ENCODE results near the gene FBXO48. TPM values are rescaled to one million over a fixed set of nuclear protein-coding genes. Genes with fewer than 3 reads are reported as not detected.

Gene FBXO48
- total RNA-seq, 1 donor = 0.72 TPM

DNA sequence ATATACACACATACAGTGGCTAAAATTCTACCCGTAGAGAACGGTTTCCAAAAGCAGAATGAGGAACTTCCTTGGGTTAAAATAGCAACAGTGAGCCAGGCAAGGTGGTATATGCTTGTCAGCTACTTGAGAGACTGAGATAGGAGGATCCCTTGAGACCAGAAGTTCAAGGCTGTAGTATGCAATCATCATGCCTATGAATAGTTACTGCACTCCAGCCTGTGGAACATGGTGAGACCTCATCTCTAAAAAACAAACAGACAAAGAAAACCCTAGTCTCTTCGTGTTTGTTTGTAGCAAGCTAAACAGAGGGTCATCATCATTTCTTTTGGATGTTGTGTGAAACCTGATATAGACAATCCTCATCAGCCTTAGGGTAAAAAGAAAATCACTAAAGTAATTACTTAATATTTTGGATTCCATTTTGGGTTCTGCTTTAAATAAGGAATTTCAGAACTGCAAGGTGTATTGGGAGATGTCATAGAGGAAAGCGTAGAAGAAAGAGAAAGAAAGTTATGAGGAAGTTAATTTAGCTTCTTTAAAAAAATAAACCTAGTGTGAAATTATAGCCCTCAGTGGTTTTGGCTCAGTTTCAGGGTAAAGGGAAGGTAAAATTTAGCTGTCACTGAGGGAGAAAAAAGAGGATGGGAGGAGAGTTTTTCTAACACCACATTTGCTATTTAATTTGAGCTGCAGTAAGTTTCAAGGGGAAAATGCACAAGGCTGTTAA, 55.5 kb downstream of the FBXO48 start:
- TF ChIP-seq, protein P1, sequence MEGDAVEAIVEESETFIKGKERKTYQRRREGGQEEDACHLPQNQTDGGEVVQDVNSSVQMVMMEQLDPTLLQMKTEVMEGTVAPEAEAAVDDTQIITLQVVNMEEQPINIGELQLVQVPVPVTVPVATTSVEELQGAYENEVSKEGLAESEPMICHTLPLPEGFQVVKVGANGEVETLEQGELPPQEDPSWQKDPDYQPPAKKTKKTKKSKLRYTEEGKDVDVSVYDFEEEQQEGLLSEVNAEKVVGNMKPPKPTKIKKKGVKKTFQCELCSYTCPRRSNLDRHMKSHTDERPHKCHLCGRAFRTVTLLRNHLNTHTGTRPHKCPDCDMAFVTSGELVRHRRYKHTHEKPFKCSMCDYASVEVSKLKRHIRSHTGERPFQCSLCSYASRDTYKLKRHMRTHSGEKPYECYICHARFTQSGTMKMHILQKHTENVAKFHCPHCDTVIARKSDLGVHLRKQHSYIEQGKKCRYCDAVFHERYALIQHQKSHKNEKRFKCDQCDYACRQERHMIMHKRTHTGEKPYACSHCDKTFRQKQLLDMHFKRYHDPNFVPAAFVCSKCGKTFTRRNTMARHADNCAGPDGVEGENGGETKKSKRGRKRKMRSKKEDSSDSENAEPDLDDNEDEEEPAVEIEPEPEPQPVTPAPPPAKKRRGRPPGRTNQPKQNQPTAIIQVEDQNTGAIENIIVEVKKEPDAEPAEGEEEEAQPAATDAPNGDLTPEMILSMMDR (IDR thresholded peaks at IDR 0.05; ENCODE audit: extremely low read depth, low read depth, low read length) = no peak
- Histone ChIP-seq H3K27ac (ENCODE audit: low read depth, low read length) (no peak overlapping the region), H3K36me3 (ENCODE audit: insufficient read depth, low read length) (no peaks in the 10 kb centered on the region), H3K27me3 (ENCODE audit: insufficient read depth, low read length) (no peaks in the 10 kb centered on the region), H3K79me2 (ENCODE audit: insufficient read depth, low read length) (no peaks in the 10 kb centered on the region), H3K4me1 (ENCODE audit: insufficient read depth, low read length) (no peaks in the 10 kb centered on the region), H2AFZ (ENCODE audit: low read length) (no peak overlapping the region), H3K4me2 (ENCODE audit: insufficient read depth, low read length) (no peak overlapping the region), H3K4me3 (ENCODE audit: insufficient read depth, low read length) (no peak overlapping the region), H3K9me3 (ENCODE audit: low read depth, low read length) (no peaks in the 10 kb centered on the region), H4K20me1 (ENCODE audit: insufficient read depth, low read length) (no peaks in the 10 kb centered on the region)
- DNase-seq (ENCODE audit: insufficient read length, low spot score, missing footprints) = no peak

Other genes with a start within 250 kb of the FBXO48 start
- 29.7 and 32.1 TPM in 2 replicates for gene PPP3R1, start 214.8 kb downstream of the FBXO48 start, total RNA-seq
- 43.4 and 46.3 TPM in 2 replicates for gene CNRIP1, start 147.3 kb downstream of the FBXO48 start, total RNA-seq
- 0.36 TPM in 1 of 2 replicates, not detected in the other for gene PLEK, start 102.0 kb downstream of the FBXO48 start, total RNA-seq
- gene APLF, start 291 bp upstream of the FBXO48 start, total RNA-seq = 10.0 and 10.5 TPM in 2 replicates
- not detected in 2 replicates for gene PROKR1, start 176.3 kb upstream of the FBXO48 start, total RNA-seq